A549 (cell line): Measurements from ENCODE around the gene PRICKLE4.

ENCODE experiments used
- BCL3 ChIP-seq: fragments of >200 bp; sonication (Bioruptor Twin); formaldehyde crosslinking; IDR thresholded peaks from 3 replicates; pipeline ENCODE4 v1.6.1; 2016
- CTCF ChIP-seq: fragments of >200 bp; sonication (Bioruptor Twin); formaldehyde crosslinking; IDR thresholded peaks from 3 replicates; pipeline ENCODE4 v1.5.1; 2016
- EHMT2 ChIP-seq: fragments of 200-600 bp; sonication (generic); IDR thresholded peaks from 2 replicates; pipeline ENCODE4 v1.6.1; 2016; ENCODE audit warnings: antibody characterized with exemption, low read depth, mild to moderate bottlenecking, moderate library complexity
- JUN ChIP-seq, 2 experiments: fragments of >200 bp; sonication (Bioruptor Twin); formaldehyde crosslinking; IDR thresholded peaks; 2 replicates in 1 of 2; 3 replicates in 1 of 2; pipeline ENCODE4 v1.6.1; 2016 to 2017
- MAZ ChIP-seq: fragments of 150-350 bp; IDR thresholded peaks from 2 replicates; pipeline ENCODE4 v1.6.1; 2014; ENCODE audit warnings: antibody characterized with exemption, low read depth, low read length, borderline replicate concordance
- NFE2L2 ChIP-seq: fragments of 150-350 bp; conservative IDR thresholded peaks from 2 replicates; pipeline ENCODE4 v1.6.1; 2014; ENCODE audit warnings: low read length
- PHF8 ChIP-seq: fragments of 200-600 bp; sonication (generic); IDR thresholded peaks from 2 replicates; pipeline ENCODE4 v1.6.1; 2016; ENCODE audit warnings: low read depth, mild to moderate bottlenecking, antibody characterized with exemption, moderate library complexity, borderline replicate concordance
- POLR2A ChIP-seq: IDR thresholded peaks from 2 replicates; pipeline ENCODE4 v1.6.1; 2012; ENCODE audit warnings: mild to moderate bottlenecking, low read length
- RCOR1 ChIP-seq: fragments of 150-350 bp; IDR thresholded peaks from 2 replicates; pipeline ENCODE4 v1.6.1; 2014; ENCODE audit warnings: antibody characterized with exemption, low read length, low read depth
- RFX5 ChIP-seq: fragments of 450-650 bp; IDR thresholded peaks from 2 replicates; pipeline ENCODE4 v1.7.1; 2014; ENCODE audit warnings: antibody characterized with exemption, mild to moderate bottlenecking, moderate library complexity
- RNF2 ChIP-seq: fragments of 200-600 bp; sonication (generic); IDR thresholded peaks from 2 replicates; pipeline ENCODE4 v1.6.1; 2016; ENCODE audit warnings: low read depth, mild to moderate bottlenecking, antibody characterized with exemption, moderate library complexity, borderline replicate concordance
- SMC3 ChIP-seq: fragments of >200 bp; sonication (Bioruptor Twin); formaldehyde crosslinking; IDR thresholded peaks from 3 replicates; pipeline ENCODE4 v1.6.1; 2018; ENCODE audit warnings: inconsistent platforms
- TP53 ChIP-seq: fragments of 250-450 bp; sonication (Bioruptor Pico); IDR thresholded peaks from 2 replicates; pipeline ENCODE4 v1.5.0; 2021; ENCODE audit warnings: mild to moderate bottlenecking, moderate library complexity

- no peak for TF ChIP-seq CTCF
- no peak for TF ChIP-seq POLR2A
- TF ChIP-seq RFX5: no peak
- TF ChIP-seq RCOR1: no peak
- TF ChIP-seq EHMT2: no peak
- no peak for TF ChIP-seq NFE2L2
- TF ChIP-seq SMC3: no peak
- no peak for TF ChIP-seq BCL3
- TF ChIP-seq TP53 (CRISPR knock-in tag): no peak
- no peak for TF ChIP-seq PHF8
- TF ChIP-seq RNF2: no peak
- TF ChIP-seq MAZ: no peak
- TF ChIP-seq JUN (IDR thresholded peaks at IDR 0.05): no peak
These were observed 41.5 kb upstream of the PRICKLE4 start for GRCh38 chr6:41739041-41739440.
